SW480 (cell line): Measurements from ENCODE around the gene ATF6.
"Not testable (repeated sequence)": the region's sequence is repeated elsewhere in the genome, so short reads cannot be mapped to it uniquely, and the experiment has no call there.

Experiments used
- DNase-seq: peaks from one replicate; pipeline ENCODE4 v3.0.0-alpha.2; 2016; ENCODE audit warnings: low spot score

Gene ATF6

GRCh38 chr1:161782886-161783285 lies 16.8 kb downstream of the ATF6 start:
- no peak for DNase-seq

DNA sequence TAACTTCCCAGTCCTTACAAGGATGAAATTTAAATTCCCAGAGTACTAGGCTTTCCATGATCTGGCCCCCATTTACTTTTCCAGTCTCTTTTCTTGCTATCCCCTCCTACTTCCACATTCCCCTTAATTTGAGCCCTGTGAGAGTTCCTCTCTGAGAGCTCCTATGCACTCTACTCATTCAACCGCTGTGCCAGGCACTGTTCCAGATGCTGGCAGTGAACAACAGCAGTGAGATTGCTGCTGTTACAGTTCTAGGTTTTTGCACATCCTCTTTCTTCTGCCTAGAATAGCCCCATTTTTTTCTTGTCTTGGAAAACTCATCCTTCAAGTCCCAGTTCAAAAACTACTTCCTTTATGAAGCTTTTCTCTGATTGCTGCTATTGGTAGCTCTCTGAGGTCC lies 18.8 kb downstream of the ATF6 start:
- DNase-seq = no peak

DNA sequence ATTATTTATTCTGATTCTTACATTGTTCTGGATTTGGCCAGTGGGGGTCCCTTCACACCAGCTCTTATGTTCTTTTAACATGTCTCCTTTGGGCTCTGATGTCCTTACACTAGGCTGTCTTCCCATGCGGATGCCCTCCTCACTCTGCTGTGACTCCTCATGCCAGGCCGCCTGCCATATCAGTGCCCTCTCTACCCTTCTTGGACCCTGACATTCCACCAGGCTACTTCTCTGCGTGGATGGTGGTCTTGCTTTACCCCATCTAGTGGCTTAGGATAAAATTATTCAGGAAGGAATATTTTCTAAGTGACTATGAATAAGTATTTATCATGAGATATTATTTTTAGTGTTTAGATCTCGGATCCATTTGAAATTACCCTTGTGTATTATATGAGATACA lies 21.2 kb downstream of the ATF6 start:
- no peak for DNase-seq

DNA sequence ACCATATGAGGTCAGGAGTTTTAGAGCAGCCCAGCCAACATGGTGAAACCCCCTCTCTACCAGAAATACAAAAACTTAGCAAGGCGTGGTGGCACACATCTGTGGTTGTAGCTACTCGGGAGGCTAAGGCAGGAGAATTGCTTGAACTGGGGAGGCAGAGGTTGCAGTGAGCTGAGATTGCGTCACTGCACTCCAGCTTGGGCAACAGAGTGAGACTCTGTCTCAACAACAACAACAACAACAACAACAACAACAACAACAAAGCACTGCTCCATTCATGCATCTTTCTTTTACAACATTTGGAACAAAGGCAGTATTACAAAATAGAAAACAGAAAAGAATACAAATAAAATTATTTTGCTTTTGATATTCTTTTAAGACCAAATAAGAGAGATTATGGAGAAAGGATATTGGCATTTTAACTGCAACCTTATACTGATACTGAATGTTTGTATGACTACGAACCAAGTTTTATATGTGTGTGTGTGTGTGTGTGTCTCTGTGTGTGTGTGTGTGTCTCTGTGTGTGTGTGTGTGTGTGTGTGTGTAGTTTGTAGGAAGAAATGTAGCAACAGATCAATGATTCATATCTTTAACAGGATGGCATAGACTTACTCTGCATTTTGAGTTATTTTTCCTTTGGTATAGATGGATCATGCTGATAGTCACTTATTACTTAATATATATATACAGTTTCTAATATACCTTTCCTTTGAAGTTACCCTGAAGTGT lies 24.6 kb downstream of the ATF6 start:
- DNase-seq = no peak

DNA sequence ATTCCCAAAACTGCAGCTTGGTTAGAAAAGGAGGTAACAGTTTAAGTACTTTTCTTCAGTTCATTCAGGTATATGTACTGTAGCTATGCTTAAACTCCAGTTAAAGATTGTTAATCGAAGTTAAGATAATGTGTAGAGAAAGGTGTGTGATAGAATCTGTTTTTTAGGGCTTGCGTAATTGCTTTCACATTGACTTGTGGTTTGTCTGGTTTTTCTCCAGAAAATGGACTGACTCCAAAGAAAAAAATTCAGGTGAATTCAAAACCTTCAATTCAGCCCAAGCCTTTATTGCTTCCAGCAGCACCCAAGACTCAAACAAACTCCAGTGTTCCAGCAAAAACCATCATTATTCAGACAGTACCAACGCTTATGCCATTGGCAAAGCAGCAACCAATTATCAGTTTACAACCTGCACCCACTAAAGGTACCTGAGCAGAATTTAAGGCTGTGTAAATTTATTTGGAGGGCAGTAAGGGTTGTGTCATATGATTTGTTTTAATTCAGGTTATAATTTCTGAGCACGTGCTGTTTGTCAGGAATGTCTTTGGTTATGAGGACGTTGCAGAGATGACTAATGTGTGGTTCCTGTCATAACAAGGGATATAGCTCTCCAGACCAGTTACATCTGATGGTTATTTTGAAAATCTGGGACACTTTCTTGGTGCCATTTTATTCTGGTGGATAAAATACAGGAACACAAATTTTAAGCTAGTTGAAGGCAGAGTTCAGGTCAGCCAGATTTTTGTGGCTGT lies 26.0 kb downstream of the ATF6 start:
- DNase-seq = no peak

DNA sequence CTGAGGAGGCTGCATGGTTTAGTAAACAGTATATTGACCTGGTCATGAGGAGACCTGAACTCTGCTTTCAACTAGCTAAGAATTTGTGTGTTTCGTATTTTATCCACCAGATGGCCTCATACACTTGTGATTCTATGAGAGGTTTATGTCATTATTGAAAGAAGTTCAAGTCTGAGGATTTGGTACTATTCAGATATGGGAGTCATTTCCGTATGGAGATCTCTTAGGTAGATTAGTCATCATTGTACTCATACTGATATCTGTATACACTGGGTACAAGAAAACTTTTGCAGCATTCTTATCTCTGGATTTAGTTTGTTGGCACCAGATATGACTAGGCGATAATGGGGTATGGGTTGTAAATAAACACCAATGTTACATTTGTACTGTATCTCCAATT lies 26.6 kb downstream of the ATF6 start:
- peak; percentile 64 for DNase-seq

DNA sequence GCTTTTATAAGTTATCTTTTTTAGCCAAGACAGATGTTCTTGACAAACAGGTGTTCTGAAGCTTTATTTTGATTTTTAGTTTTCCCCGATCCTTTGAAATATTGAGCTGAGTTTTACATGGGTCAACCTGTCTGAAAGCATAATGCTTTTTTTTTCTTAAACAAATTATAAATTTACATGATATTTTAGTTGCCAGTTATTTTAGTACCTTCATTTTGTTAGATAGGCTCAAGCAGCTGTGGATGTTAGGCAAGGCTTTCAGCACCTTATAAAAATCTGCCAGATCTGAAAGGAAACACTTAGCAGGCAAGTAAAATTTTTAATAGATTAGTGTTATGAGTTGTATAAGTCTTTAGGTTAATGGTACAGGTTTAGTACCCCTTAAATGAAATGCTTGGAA lies 33.7 kb downstream of the ATF6 start:
- no peak for DNase-seq

DNA sequence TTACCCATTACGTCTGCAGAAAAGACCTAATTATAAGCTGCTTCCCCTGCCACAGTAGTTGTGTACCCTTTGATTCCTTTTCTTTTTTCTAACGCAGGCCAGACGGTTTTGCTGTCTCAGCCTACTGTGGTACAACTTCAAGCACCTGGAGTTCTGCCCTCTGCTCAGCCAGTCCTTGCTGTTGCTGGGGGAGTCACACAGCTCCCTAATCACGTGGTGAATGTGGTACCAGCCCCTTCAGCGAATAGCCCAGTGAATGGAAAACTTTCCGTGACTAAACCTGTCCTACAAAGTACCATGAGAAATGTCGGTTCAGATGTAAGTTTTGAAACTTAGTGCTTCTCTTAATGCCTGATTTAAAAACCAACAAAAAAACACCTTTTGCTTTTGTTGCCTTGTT lies 35.8 kb downstream of the ATF6 start:
- no peak for DNase-seq

DNA sequence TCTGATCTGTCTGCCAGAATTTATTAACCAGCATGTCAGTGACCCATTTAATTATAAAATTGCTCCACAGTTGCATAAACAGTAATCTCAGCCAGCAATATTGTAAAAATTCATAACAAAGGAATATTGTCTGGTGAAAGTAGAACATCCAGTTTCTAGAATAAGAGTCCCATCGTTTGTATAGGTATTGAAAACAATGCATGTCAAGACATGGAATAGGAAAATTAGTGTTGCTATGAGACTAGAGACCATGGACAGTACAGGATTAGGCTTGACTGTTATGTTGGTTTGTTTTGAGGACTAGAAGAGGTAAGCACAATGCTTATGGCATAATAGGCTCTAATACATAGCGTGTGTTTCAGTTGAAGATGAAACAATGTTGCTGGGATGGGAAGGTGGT lies 37.1 kb downstream of the ATF6 start:
- no peak for DNase-seq

GRCh38 chr1:161805399-161806197 lies 39.5 kb downstream of the ATF6 start:
- no peak for DNase-seq

DNA sequence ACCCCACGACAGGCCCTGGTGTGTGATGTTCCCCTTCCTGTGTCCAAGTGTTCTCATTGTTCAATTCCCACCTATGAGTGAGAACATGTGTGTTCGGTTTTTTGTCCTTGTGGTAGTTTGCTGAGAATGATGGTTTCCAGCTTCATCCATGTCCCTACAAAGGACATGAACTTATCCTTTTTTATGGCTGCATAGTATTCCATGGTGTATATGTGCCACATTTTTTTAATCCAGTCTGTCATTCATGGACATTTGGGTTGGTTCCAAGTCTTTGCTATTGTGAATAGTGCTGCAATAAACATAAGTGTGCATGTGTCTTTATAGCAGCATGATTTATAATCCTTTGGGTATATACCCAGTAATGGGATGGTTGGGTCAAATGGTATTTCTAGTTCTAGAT lies 43.1 kb downstream of the ATF6 start:
- not testable (repeated sequence) for DNase-seq

DNA sequence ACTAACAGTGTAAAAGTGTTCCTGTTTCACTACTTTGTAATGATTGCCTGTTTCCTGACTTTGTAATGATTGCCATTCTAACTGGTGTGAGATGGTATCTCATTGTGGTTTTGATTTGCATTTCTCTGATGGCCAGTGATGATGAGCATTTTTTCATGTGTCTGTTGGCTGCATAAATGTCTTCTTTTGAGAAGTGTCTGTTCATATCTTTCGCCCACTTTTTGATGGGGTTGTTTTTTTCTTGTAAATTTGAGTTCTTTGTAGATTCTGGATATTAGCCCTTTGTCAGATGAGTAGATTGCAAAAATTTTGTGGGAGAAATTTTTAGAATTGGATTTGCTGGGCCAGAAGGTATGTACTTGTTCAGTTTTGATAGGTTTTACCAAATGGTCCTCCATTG lies 43.5 kb downstream of the ATF6 start:
- DNase-seq = not testable (repeated sequence)

DNA sequence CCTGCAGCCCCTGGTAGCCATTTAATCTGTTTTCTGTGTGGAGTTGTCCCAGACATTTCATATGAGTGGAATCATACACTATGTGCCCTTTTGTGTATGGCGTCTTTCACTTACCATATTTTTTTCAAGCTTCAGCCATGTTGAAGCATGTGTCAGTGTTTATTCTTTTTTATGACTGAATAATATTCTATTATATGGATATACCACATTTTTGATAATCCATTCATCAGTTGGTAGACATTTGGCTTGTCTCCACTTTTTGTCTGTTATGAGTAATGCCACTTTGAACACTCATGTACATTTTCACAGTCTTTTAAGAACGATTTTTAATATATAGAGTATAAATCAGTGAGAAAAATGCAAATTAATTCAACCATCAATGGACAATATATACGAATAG lies 44.7 kb downstream of the ATF6 start:
- DNase-seq = no peak

- DNase-seq = no peak
Observed at GRCh38 chr1:161816201-161816600, 50.1 kb downstream of the ATF6 start.

DNA sequence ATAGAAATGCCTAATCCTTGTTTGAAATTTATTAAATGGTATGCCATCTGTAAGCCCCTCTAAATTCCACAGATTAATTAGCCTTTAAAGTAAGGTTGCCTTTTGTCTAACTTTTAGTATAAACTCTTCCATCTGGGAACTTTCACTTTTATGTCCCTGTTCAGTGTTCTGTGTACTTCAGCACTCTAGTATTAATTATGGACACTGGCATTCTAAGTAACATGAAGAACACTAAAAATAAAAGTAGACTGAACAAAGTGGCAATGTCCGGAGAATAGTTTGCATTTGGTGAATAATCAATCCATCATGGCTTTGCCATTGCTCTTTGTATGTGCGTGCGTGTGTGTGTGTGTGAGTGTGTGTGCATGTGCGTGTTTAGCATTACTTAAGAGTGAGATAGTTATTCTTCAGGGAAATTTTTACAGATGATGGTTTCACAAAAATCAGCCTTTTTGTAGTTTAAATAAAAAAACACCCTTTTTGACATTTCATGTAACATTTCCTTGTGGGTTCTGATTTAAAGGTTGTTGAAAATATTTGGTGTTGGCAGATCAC lies 51.1 kb downstream of the ATF6 start:
- DNase-seq = no peak

GRCh38 chr1:161820914-161821313 lies 54.8 kb downstream of the ATF6 start:
- no peak for DNase-seq

GRCh38 chr1:161824618-161825017 lies 58.5 kb downstream of the ATF6 start:
- no peak for DNase-seq

GRCh38 chr1:161825831-161826230 lies 59.7 kb downstream of the ATF6 start:
- DNase-seq = no peak

- DNase-seq = no peak
Observed at GRCh38 chr1:161826478-161826877, 60.4 kb downstream of the ATF6 start.

GRCh38 chr1:161827786-161828185 lies 61.7 kb downstream of the ATF6 start:
- no peak for DNase-seq

GRCh38 chr1:161832299-161832907 lies 66.3 kb downstream of the ATF6 start:
- not testable (repeated sequence) for DNase-seq

- no peak for DNase-seq
Observed at GRCh38 chr1:161834967-161835550, 68.9 kb downstream of the ATF6 start.
